ENCODE data around the gene ATP8A1. TPM values are rescaled to one million over a fixed set of nuclear protein-coding genes. Genes with fewer than 3 reads are reported as not detected.

ATP8A1 gene
- total RNA-seq, 4 donors from 2014 or later: 21.3 to 34.7 (median 25.9) TPM

- H3K36me3 ChIP-seq: no peaks in the 10 kb centered on the region
Observed at GRCh38 chr4:42646999-42647541, 9.8 kb downstream of the ATP8A1 start.

DNA sequence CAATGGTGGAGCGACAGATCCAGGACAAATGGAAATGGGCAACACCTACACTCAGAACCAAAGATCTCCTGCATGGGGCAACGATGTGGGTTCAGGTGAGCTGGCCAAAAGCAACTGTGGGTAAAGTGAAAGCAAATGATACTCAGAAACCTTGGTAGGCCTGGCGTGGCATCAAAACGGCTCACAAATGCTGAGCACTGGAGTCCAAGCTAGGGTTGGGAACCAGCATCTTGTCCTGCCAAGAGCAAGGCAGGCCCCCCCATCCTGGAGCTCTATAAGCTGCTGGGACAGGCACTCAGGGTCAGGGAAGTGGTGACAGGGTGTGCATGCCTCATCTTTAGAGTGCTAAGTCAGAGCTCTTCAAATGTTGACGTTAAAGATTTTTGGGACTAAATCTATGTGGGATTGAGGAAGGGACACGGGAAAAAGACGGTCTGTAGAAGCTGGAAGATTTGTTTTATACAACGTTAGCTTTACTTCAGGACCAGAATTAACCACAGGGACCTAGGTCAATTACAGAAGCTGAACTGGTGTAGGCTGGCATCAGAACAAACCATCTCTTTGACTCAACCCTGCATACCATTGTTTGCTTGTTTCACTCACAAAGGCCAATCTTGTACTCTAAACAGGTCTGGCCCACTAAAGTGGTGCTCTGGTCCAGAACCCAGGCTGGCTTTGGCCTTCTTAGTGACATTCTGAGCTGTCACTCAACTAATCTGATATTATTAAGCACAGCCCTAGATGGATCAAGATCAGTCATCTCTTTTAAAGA, 10.7 kb downstream of the ATP8A1 start:
- Histone ChIP-seq H3K4me1 (no peaks in the 10 kb centered on the region), H3K36me3 (no peaks in the 10 kb centered on the region), H3K9me3 (no peaks in the 10 kb centered on the region), H3K27ac (no peak overlapping the region), H3K27me3 (no peaks in the 10 kb centered on the region), H3K4me3 (no peak overlapping the region)
- intact Hi-C loops (cut with DNase I; ENCODE audit: low total_unique reads): no loop called here
- no peak for TF ChIP-seq CTCF (IDR thresholded peaks at IDR 0.05)
- TF ChIP-seq POLR2A (IDR thresholded peaks at IDR 0.05): no peak
- no peak for DNase-seq

More at GRCh38 chr4:42646999-42647541, 9.8 kb downstream of the ATP8A1 start:
- Histone ChIP-seq H3K9me3 (no peaks in the 10 kb centered on the region), H3K27ac (no peak overlapping the region), H3K4me3 (no peak overlapping the region), H3K4me1 (no peaks in the 10 kb centered on the region), H3K27me3 (no peaks in the 10 kb centered on the region)
- no peak for TF ChIP-seq CTCF (IDR thresholded peaks at IDR 0.05)
- TF ChIP-seq POLR2A (IDR thresholded peaks at IDR 0.05): no peak
- no peak for DNase-seq
- intact Hi-C loops (cut with DNase I; ENCODE audit: low total_unique reads): no loop called here

GRCh38 chr4:42644897-42645296, 12.0 kb downstream of the ATP8A1 start:
- no peaks in the 10 kb centered on the region for H3K36me3 ChIP-seq
- H3K27me3 ChIP-seq: no peaks in the 10 kb centered on the region
- TF ChIP-seq POLR2A (IDR thresholded peaks at IDR 0.05) (no peak), CTCF (IDR thresholded peaks at IDR 0.05) (no peak)
- no peak for DNase-seq
- no peaks in the 10 kb centered on the region for H3K9me3 ChIP-seq
- H3K4me3 ChIP-seq: no peak overlapping the region
- H3K4me1 ChIP-seq: no peaks in the 10 kb centered on the region
- intact Hi-C loops (cut with DNase I; ENCODE audit: low total_unique reads): no loop called here
- H3K27ac ChIP-seq: no peak overlapping the region

- Histone ChIP-seq H3K27ac (no peak overlapping the region), H3K9me3 (no peaks in the 10 kb centered on the region), H3K4me3 (no peak overlapping the region), H3K4me1 (no peaks in the 10 kb centered on the region), H3K36me3 (no peaks in the 10 kb centered on the region), H3K27me3 (no peaks in the 10 kb centered on the region)
- intact Hi-C loops (cut with DNase I; ENCODE audit: low total_unique reads): no loop called here
- TF ChIP-seq CTCF (IDR thresholded peaks at IDR 0.05) (no peak), POLR2A (IDR thresholded peaks at IDR 0.05) (no peak)
- no peak for DNase-seq
Observed at GRCh38 chr4:42643685-42644084, 13.2 kb downstream of the ATP8A1 start.

- no peak for DNase-seq
- H3K27me3 ChIP-seq: no peaks in the 10 kb centered on the region
- no peak overlapping the region for H3K4me3 ChIP-seq
- H3K9me3 ChIP-seq: no peaks in the 10 kb centered on the region
- H3K36me3 ChIP-seq: no peaks in the 10 kb centered on the region
- intact Hi-C loops (cut with DNase I; ENCODE audit: low total_unique reads): no loop called here
- H3K27ac ChIP-seq: no peak overlapping the region
- TF ChIP-seq CTCF (IDR thresholded peaks at IDR 0.05) (no peak), POLR2A (IDR thresholded peaks at IDR 0.05) (no peak)
- no peaks in the 10 kb centered on the region for H3K4me1 ChIP-seq
Observed at GRCh38 chr4:42642845-42643615, 13.9 kb downstream of the ATP8A1 start.
